ENCODE data around the gene ATP13A2. TPM values are rescaled to one million over a fixed set of nuclear protein-coding genes. Genes with fewer than 3 reads are reported as not detected.

ATP13A2 gene
- total RNA-seq, 2 experiments from 2014 or later = 25.0 to 28.8 TPM

- Histone ChIP-seq H3K36me3 (ENCODE audit: insufficient read depth, low read length) (peaks cover 63% of the 10 kb centered on the region), H3K4me3 (ENCODE audit: low read depth, low read length, poor library complexity, severe bottlenecking) (no peak overlapping the region), H2AFZ (ENCODE audit: low read length) (no peak overlapping the region), H3K79me2 (ENCODE audit: insufficient read depth, low read depth, low read length) (peaks cover 56% of the 10 kb centered on the region), H4K20me1 (ENCODE audit: insufficient read depth, low read length) (peaks cover 10% of the 10 kb centered on the region), H3K9me2 (ENCODE audit: insufficient read depth, low read length) (no peaks in the 10 kb centered on the region), H3K4me2 (ENCODE audit: low read length) (no peak overlapping the region), H3K27ac (ENCODE audit: low read depth, low read length, poor library complexity, severe bottlenecking) (no peak overlapping the region), H3K4me1 (ENCODE audit: insufficient read depth, low read length, poor library complexity, severe bottlenecking) (peaks cover 26% of the 10 kb centered on the region), H3K9me3 (ENCODE audit: low read length) (no peaks in the 10 kb centered on the region)
- no TSS peak for BruUV-seq (replicated peaks)
- ChIA-PET CTCF (ENCODE audit: unreplicated experiment) (no interaction called here), POLR2A (interaction anchor here (0.7 kb wide), 1 partner anchor 25 kb away, joined by 3 read pairs; no protein-coding TSS in a partner anchor)
- intact Hi-C loops (cut with micrococcal nuclease; ENCODE audit: unreplicated experiment) = loop anchor here (2.0 to 5.0 kb wide), 2 partner anchors 97 to 136 kb away; no protein-coding TSS in a partner anchor
- no peak for DNase-seq (ENCODE audit: low spot score)
- TF ChIP-seq EZH2phosphoT487 (IDR thresholded peaks at IDR 0.05; ENCODE audit: borderline replicate concordance, low read depth, low read length) (no peak), CTCF (conservative IDR thresholded peaks at IDR 0.05; ENCODE audit: low read length) (no peak)
Observed at GRCh38 chr1:17047924-17048323, 36.2 kb upstream of the ATP13A2 start.

GRCh38 chr1:17046334-17046657 lies 34.6 kb upstream of the ATP13A2 start:
- no peaks in the 10 kb centered on the region for H3K9me3 ChIP-seq (ENCODE audit: low read length)
- H2AFZ ChIP-seq (ENCODE audit: low read length) = no peak overlapping the region
- H3K27ac ChIP-seq (ENCODE audit: low read depth, low read length, poor library complexity, severe bottlenecking) = no peak overlapping the region
- H4K20me1 ChIP-seq (ENCODE audit: insufficient read depth, low read length) = no peaks in the 10 kb centered on the region; the same call in 1 of the 2 replicates
- peaks cover 74% of the 10 kb centered on the region for H3K36me3 ChIP-seq (ENCODE audit: insufficient read depth, low read length)
- intact Hi-C loops (cut with micrococcal nuclease; ENCODE audit: unreplicated experiment) = loop anchor here (2.0 to 5.0 kb wide), 2 partner anchors 95 to 134 kb away; no protein-coding TSS in a partner anchor
- TF ChIP-seq CTCF (conservative IDR thresholded peaks at IDR 0.05; ENCODE audit: low read length) (peak; percentile 8; the same call in 1 of the 2 replicates), EZH2phosphoT487 (IDR thresholded peaks at IDR 0.05; ENCODE audit: borderline replicate concordance, low read depth, low read length) (no peak)
- ChIA-PET CTCF (ENCODE audit: unreplicated experiment) (no interaction called here), POLR2A (interaction anchor here (0.9 kb wide), 1 partner anchor 86 kb away, joined by 4 read pairs; no protein-coding TSS in a partner anchor)
- peaks cover 10% of the 10 kb centered on the region for H3K4me1 ChIP-seq (ENCODE audit: insufficient read depth, low read length, poor library complexity, severe bottlenecking)
- H3K79me2 ChIP-seq (ENCODE audit: insufficient read depth, low read depth, low read length) = peaks cover 39% of the 10 kb centered on the region
- no TSS peak for BruUV-seq (replicated peaks)
- no peak overlapping the region for H3K4me2 ChIP-seq (ENCODE audit: low read length)
- H3K4me3 ChIP-seq (ENCODE audit: low read depth, low read length, poor library complexity, severe bottlenecking) = no peak overlapping the region
- DNase-seq (ENCODE audit: low spot score) = no peak
- H3K9me2 ChIP-seq (ENCODE audit: insufficient read depth, low read length) = no peaks in the 10 kb centered on the region

DNA sequence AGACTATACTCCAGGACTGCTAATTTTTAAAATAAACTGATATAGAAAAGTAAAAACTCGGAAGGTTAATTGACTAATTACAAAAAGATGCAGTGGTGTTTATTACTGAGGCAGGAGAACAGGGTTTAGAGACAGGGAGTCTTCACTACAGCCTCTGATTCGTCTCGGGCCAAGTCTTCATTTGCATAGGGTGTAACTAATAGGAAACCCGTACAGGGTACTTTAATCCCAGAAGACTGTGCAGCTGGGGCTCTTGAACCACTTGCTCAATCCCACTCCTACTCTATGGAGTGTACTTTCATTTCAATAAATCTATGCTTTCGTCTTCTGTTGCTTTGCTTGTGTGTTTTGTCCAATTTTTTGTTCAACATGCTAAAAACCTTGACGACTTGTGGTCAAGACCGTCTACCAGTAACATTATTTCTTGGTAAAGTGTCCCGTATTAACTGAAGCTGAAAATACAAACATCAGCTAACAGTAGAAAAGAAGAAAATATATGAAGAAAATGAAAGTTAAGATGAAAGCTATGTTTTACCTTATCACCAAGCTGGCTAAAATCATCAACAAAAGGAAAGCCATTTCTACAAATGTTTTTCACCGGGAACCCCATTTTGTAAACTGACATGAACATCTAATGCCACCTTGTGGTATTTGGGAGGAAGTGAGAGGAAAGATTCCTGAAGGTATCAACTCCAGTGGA lies 34.1 kb upstream of the ATP13A2 start:
- Histone ChIP-seq H3K4me2 (ENCODE audit: low read length) (peak overlapping the region; percentile 49), H4K20me1 (ENCODE audit: insufficient read depth, low read length) (no peaks in the 10 kb centered on the region; the same call in 1 of the 2 replicates), H3K27ac (ENCODE audit: low read depth, low read length, poor library complexity, severe bottlenecking) (no peak overlapping the region), H2AFZ (ENCODE audit: low read length) (no peak overlapping the region), H3K9me2 (ENCODE audit: insufficient read depth, low read length) (no peaks in the 10 kb centered on the region), H3K79me2 (ENCODE audit: insufficient read depth, low read depth, low read length) (peaks cover 34% of the 10 kb centered on the region), H3K9me3 (ENCODE audit: low read length) (no peaks in the 10 kb centered on the region), H3K4me3 (ENCODE audit: low read depth, low read length, poor library complexity, severe bottlenecking) (peak overlapping the region; percentile 10), H3K36me3 (ENCODE audit: insufficient read depth, low read length) (peaks cover 74% of the 10 kb centered on the region), H3K4me1 (ENCODE audit: insufficient read depth, low read length, poor library complexity, severe bottlenecking) (peaks cover 6% of the 10 kb centered on the region)
- TF ChIP-seq CTCF (conservative IDR thresholded peaks at IDR 0.05; ENCODE audit: low read length) = peak; percentile 90
- no peak for TF ChIP-seq EZH2phosphoT487 (IDR thresholded peaks at IDR 0.05; ENCODE audit: borderline replicate concordance, low read depth, low read length)
- DNase-seq (ENCODE audit: low spot score) = peak; percentile 64
- CTCF ChIA-PET (ENCODE audit: unreplicated experiment) = no interaction called here
- intact Hi-C loops (cut with micrococcal nuclease; ENCODE audit: unreplicated experiment) = loop anchor here (2.0 to 5.0 kb wide), 2 partner anchors 95 to 133 kb away; no protein-coding TSS in a partner anchor
- BruUV-seq (replicated peaks) = no TSS peak
- POLR2A ChIA-PET = interaction anchor here (0.5 to 0.9 kb wide), 2 partner anchors 85 to 1139 kb away, joined by 4 read pairs; no protein-coding TSS in a partner anchor
